SK-N-SH treated with all-trans-retinoic acid at 6 μM for 48 hours (cell line): ENCODE measurements around the gene IGF2R.

Source experiments
- ATAC-seq: fragments of 200-7000 bp; cut with Tn5 transposase; 3 replicates; pipeline ENCODE4 v1.9.1; 2020; ENCODE audit warnings: mild to moderate bottlenecking, moderate library complexity
- BACH2 ChIP-seq: fragments of 250-450 bp; sonication (Bioruptor Pico); IDR thresholded peaks from 2 replicates; pipeline ENCODE4 v1.9.0; 2021; ENCODE audit warnings: mild to moderate bottlenecking, borderline replicate concordance
- CREB5 ChIP-seq: fragments of 250-450 bp; sonication (Bioruptor Pico); IDR thresholded peaks from 2 replicates; pipeline ENCODE4 v1.5.1; 2020; ENCODE audit warnings: low read depth, mild to moderate bottlenecking, moderate library complexity
- CSDC2 ChIP-seq: fragments of 250-450 bp; sonication (Bioruptor Pico); IDR thresholded peaks from 2 replicates; pipeline ENCODE4 v1.5.0; 2020; ENCODE audit warnings: mild to moderate bottlenecking, moderate library complexity
- CSRNP3 ChIP-seq: fragments of 250-450 bp; sonication (Bioruptor Pico); IDR thresholded peaks from 2 replicates; pipeline ENCODE4 v1.5.1; 2021; ENCODE audit warnings: mild to moderate bottlenecking, moderate library complexity
- ESRRG ChIP-seq: fragments of 250-450 bp; sonication (Bioruptor Pico); IDR thresholded peaks from 2 replicates; pipeline ENCODE4 v1.6.1; 2021; ENCODE audit warnings: mild to moderate bottlenecking
- GLIS3 ChIP-seq: fragments of 250-450 bp; sonication (Bioruptor Pico); IDR thresholded peaks from 2 replicates; pipeline ENCODE4 v1.5.0; 2020; ENCODE audit warnings: mild to moderate bottlenecking, moderate library complexity
- ISL1 ChIP-seq: fragments of 250-450 bp; sonication (Bioruptor Pico); IDR thresholded peaks from 2 replicates; pipeline ENCODE4 v2.1.2; 2022; ENCODE audit warnings: mild to moderate bottlenecking, moderate library complexity
- OSR1 ChIP-seq: fragments of 250-450 bp; sonication (Bioruptor Pico); IDR thresholded peaks from 2 replicates; pipeline ENCODE4 v1.8.0; 2022; ENCODE audit warnings: moderate library complexity, mild to moderate bottlenecking, inconsistent platforms
- PATZ1 ChIP-seq: fragments of 250-450 bp; sonication (Bioruptor Pico); IDR thresholded peaks from 2 replicates; pipeline ENCODE4 v1.8.0; 2020; ENCODE audit warnings: mild to moderate bottlenecking, moderate library complexity, borderline replicate concordance
- POU6F1 ChIP-seq: fragments of 250-450 bp; sonication (Bioruptor Pico); IDR thresholded peaks from 2 replicates; pipeline ENCODE4 v1.8.0; 2021; ENCODE audit warnings: low read depth, mild to moderate bottlenecking, moderate library complexity, borderline replicate concordance
- PPARA ChIP-seq: fragments of 250-450 bp; sonication (Bioruptor Pico); IDR thresholded peaks from 2 replicates; pipeline ENCODE4 v1.5.0; 2020; ENCODE audit warnings: mild to moderate bottlenecking, borderline replicate concordance
- RARB ChIP-seq: fragments of 250-450 bp; sonication (Bioruptor Pico); IDR thresholded peaks from 2 replicates; pipeline ENCODE4 v1.8.0; 2021; ENCODE audit warnings: mild to moderate bottlenecking, moderate library complexity
- SNAI2 ChIP-seq: fragments of 250-450 bp; sonication (Bioruptor Pico); IDR thresholded peaks from 2 replicates; pipeline ENCODE4 v1.5.0; 2020; ENCODE audit warnings: mild to moderate bottlenecking, moderate library complexity
- TCF4 ChIP-seq: fragments of 250-450 bp; sonication (Bioruptor Pico); IDR thresholded peaks from 2 replicates; pipeline ENCODE4 v1.8.0; 2021; ENCODE audit warnings: mild to moderate bottlenecking, moderate library complexity, borderline replicate concordance
- TSHZ2 ChIP-seq: fragments of 250-450 bp; sonication (Bioruptor Pico); IDR thresholded peaks from 2 replicates; pipeline ENCODE4 v1.5.0; 2020; ENCODE audit warnings: mild to moderate bottlenecking, moderate library complexity
- ZC3H10 ChIP-seq: fragments of 250-450 bp; sonication (Bioruptor Pico); IDR thresholded peaks from 2 replicates; pipeline ENCODE4 v1.5.1; 2021; ENCODE audit warnings: mild to moderate bottlenecking, moderate library complexity
- ZFP3 ChIP-seq: fragments of 250-450 bp; sonication (Bioruptor Pico); IDR thresholded peaks from 2 replicates; pipeline ENCODE4 v1.5.0; 2020; ENCODE audit warnings: mild to moderate bottlenecking, moderate library complexity
- ZFP30 ChIP-seq: fragments of 450-650 bp; formaldehyde crosslinking; IDR thresholded peaks from 2 replicates; pipeline ENCODE4 v1.5.0; 2022; ENCODE audit warnings: mild to moderate bottlenecking, moderate library complexity
- ZNF565 ChIP-seq: fragments of 450-650 bp; formaldehyde crosslinking; conservative IDR thresholded peaks from 2 replicates; pipeline ENCODE4 v1.5.0; 2020; ENCODE audit warnings: low read depth, mild to moderate bottlenecking, moderate library complexity
- ZNF70 ChIP-seq: fragments of 450-650 bp; formaldehyde crosslinking; IDR thresholded peaks from 2 replicates; pipeline ENCODE4 v1.5.0; 2020; ENCODE audit warnings: mild to moderate bottlenecking, moderate library complexity
- ZNF8 ChIP-seq: fragments of 450-650 bp; formaldehyde crosslinking; IDR thresholded peaks from 2 replicates; pipeline ENCODE4 v1.5.0; 2020; ENCODE audit warnings: mild to moderate bottlenecking, moderate library complexity

Gene IGF2R

GRCh38 chr6:159983641-159984080, 14.8 kb downstream of the IGF2R start:
- TF ChIP-seq RARB (CRISPR knock-in tag) (no peak), ZNF70 (no peak), PPARA (CRISPR knock-in tag) (no peak), OSR1 (CRISPR knock-in tag) (no peak), ZC3H10 (CRISPR knock-in tag) (no peak), CSDC2 (CRISPR knock-in tag) (no peak), POU6F1 (CRISPR knock-in tag) (no peak), ZFP3 (CRISPR knock-in tag) (no peak), PATZ1 (CRISPR knock-in tag) (no peak), TSHZ2 (CRISPR knock-in tag) (no peak), GLIS3 (CRISPR knock-in tag) (no peak), SNAI2 (CRISPR knock-in tag) (no peak), ZFP30 (no peak), ISL1 (no peak), CSRNP3 (CRISPR knock-in tag) (no peak), ZNF8 (CRISPR knock-in tag) (no peak), TCF4 (CRISPR knock-in tag) (no peak), ESRRG (CRISPR knock-in tag) (no peak), CREB5 (CRISPR knock-in tag) (no peak), BACH2 (CRISPR knock-in tag) (no peak)
- ATAC-seq, result peak; percentile 46

GRCh38 chr6:159984268-159984786, 15.4 kb downstream of the IGF2R start:
- no peak for ATAC-seq

More at GRCh38 chr6:159984268-159984786, 15.4 kb downstream of the IGF2R start:
- no peak for TF ChIP-seq SNAI2 (CRISPR knock-in tag)
- TF ChIP-seq TCF4 (CRISPR knock-in tag), result no peak
- TF ChIP-seq ISL1, result no peak
- TF ChIP-seq ZNF70, result no peak
- TF ChIP-seq ZFP30, result no peak
- no peak for TF ChIP-seq ZNF8 (CRISPR knock-in tag)
- TF ChIP-seq GLIS3 (CRISPR knock-in tag), result no peak
- TF ChIP-seq OSR1 (CRISPR knock-in tag), result no peak
- TF ChIP-seq CSRNP3 (CRISPR knock-in tag), result no peak
- no peak for TF ChIP-seq PATZ1 (CRISPR knock-in tag)
- TF ChIP-seq POU6F1 (CRISPR knock-in tag), result no peak
- no peak for TF ChIP-seq CSDC2 (CRISPR knock-in tag)
- no peak for TF ChIP-seq ZC3H10 (CRISPR knock-in tag)
- no peak for TF ChIP-seq ZNF565
- TF ChIP-seq ZFP3 (CRISPR knock-in tag), result no peak
- TF ChIP-seq, all 23 proteins: peak for 0
